GM19193 (cell line): Measurements from ENCODE around the gene LDHAL6B.
A peak's percentile ranks its signal among the peaks of the same experiment; 100 is the strongest.

Experiments used
- POLR2A ChIP-seq: IDR thresholded peaks from 4 replicates; pipeline ENCODE4 v1.6.1; 2011; ENCODE audit not compliant: insufficient read depth, insufficient read length; ENCODE audit errors: extremely low read depth

The LDHAL6B gene

DNA sequence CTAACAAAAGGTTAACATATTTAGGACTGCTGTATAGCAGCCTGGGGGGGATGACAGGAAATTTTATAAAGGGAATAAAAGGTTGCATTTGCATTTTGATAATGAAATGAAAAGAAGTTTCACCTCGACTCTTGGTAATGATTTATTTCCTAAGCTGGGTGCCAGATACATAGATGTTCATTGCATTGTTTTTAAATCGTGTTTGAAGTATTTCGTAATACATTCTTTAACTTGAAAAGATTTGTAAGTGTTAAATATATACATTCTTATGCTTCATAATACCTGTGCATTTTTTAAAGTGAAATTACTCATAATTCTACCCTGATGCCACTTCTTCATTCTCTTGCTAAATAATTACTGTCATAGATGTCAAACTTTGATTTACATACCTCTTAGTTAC, 22.8 kb downstream of the LDHAL6B start:
- TF ChIP-seq POLR2A, result no peak

DNA sequence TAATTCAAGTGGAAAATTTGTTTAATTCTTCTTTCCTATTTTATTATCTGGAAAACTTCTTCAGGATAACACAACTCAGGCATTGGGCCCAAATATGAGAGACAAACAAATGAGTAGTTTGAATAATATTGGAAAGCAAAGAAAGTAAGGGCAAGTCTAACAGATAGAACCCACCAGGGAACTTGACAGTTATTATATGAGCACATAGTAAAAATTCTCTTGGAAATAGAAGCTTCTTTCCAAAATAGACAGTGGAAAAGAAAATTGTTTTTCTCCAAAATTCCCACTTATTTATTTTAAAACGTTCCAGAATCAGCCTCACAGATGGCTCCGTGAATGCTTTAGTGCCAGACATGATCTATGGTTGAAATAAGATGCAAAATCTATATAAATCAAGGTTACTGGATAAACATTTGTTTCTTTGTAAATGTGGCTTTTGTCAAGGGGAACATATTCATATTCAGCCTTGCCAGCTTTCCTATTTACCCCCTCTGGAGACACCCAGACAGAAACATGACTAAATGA, 23.9 kb downstream of the LDHAL6B start:
- no peak for TF ChIP-seq POLR2A

DNA sequence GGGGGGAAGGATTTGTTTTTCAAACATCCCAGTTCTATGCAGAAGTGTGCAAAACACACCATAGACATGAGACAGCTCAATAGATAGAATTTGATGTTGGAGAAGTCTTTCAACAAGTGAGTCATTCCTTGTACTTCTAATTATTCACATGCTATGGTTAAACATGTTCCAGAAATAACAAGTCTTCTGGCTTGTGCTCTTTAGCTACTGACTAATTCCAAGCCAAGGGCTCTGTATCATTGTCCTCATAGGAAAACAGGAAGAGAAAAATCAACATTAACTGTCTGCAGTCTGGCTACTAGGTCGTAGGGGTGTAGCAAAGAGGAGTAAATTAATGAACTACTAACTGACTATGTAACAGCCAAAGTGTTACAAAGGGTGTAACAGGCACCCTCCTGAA, 25.8 kb downstream of the LDHAL6B start:
- no peak for TF ChIP-seq POLR2A

DNA sequence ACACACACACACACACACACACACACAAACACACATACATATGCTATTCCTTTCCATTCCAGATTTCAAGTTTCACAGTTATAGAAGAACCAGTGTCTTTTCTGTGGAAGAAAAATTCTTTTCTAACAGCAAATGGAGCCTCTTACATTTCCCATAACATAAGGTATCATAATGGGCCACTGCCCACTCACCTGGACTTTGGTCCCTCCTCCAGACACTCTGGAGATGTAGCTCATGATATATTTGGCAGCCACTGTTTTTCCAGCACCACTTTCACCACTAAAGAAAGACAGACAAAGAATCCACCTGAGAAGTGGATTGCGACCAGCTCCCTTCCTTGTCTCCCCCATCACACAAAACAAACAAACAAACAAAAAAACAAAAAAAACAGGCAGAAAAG, 29.8 kb downstream of the LDHAL6B start:
- TF ChIP-seq POLR2A, result no peak

DNA sequence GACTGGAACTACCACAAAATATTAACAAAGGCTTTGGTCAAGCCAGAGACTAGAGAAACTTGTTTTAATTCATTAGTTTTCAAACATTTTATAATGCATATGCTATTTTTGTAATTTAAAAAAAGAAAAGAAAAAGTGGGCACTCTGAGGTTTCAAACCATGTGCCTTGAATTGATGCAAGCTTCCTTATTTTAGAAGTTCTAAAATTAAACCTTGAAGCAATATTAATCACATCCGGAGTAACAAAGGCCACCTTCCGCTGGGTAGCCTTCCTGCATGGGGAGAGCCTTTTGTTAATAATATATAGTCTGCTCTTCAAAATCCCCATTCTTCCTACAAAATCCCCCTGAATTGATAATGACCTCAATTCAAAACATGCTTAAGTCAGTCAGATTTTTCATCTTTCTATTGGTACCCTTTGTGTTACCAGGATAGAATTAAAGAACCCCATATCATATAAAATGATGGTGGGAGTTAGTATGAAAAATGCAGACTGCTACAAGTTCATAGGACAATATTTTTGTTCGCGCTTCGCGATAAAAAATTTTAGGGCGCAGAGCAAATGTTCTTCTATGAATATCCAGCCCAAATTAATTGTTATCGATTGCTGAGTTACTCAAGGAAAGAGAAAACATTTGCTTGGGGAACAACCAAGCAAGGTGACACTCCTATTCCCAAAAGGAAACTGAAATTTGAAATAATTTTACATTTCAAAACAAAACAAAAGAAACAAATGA, 30.6 kb downstream of the LDHAL6B start:
- no peak for TF ChIP-seq POLR2A

DNA sequence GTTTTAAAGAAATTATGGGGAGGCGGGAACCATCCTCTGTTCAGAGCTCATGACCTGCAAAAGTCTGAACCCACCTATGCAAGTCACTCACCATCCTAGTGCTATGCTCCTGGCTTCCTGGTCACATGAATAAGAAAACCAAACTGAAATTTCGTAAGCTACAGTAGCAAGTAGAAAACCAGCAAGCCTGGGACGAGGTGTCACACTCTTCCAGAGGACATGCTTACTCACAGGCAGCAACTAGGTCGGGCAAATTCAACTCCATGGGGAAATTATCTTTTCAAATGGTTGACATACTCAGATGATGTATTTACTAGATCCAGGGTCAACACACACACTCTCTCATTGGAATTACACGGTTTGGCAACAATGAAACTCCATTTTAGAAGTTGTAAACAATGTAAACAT, 31.3 kb downstream of the LDHAL6B start:
- TF ChIP-seq POLR2A, result peak; percentile 36

DNA sequence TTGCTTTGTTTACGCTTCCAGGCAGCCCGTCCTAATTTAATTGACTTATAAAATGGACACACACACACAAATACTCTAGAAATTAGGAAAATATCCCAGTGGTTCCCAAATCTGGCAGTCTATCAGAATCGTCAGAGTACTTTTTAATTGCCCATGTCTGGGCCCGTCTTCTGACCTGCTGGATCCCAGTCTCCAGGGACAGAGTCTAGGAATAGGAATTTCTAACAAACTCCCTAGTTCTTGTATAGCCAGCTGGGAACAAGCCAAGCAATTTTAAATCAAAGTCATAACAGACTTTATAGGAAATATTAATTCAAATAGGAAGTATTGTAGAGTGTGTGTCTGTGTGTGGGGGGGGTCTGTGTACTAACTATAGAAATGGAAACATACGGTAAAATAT, 33.4 kb downstream of the LDHAL6B start:
- TF ChIP-seq POLR2A, result no peak

DNA sequence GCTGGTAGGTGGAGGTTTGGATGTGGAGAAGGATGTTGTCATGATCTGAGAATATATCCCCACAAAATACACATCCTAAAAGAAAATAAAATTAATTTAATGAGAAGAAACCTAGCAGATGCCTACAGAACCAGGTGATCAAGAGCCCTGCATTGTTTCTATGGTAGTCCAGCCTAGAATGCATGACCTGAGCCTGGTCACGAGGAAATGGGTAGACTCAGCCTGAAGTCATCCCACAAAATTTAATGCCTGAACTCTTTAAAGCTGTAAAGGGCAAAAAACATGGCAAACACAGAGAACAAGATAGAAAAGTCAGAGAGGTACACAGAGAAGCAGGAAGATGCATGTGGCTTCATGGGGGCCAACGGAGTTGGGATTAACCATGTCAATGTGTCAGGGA, 36.0 kb downstream of the LDHAL6B start:
- no peak for TF ChIP-seq POLR2A

DNA sequence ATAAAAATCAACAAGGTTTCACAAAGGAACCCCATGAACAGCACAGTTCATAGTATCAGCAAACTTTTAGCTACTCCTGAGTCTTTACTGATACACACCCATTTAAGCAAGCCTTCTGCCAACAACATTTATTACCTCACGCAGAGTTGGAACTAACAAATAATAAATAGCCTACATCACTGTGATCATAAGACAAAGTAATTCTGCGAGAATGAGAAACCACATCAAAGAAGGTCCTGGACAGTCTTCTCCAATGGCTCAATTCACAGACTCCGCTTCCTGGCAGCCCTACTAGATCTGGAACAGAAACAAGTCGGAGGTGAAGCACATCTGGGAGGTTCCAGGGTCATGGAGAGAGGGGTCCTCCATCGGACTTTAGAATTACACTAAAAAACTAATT, 37.0 kb downstream of the LDHAL6B start:
- TF ChIP-seq POLR2A, result no peak

DNA sequence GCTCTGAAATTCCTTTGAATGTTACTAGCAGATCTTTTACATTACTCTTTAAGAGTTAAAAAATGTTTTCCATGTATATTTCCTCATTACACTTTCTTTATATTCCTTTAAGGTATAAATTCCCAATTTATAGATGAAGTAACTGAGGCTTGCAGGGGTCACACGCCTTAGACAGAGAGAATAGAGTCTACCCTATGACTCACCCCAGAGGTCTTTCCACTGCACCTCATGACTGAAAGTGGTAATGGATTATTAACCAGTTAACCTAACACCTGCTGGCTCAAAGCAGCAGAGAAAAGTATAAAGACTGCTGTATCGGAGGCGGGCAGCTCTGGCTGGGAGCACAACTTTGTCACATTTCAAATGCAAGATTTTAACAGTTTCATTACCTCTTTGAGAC, 37.7 kb downstream of the LDHAL6B start:
- no peak for TF ChIP-seq POLR2A

DNA sequence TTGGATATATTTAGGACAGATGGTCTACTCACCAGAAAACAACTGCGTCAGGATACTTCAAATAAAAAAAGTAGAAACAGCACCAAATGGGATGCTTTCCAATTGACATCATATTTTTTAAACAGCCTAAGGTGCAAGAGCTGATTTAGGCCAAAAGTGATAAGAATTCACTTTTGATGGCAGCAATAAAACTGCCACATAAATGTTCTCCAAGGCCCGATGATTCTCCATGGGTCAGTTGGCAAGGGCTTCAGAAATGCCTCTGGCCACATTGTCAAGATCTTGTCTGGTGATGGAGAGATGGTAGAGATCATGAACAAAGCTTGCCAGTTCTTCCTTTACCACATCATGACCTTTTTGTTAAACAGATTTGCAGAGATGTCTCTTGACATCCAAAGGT, 38.9 kb downstream of the LDHAL6B start:
- no peak for TF ChIP-seq POLR2A

DNA sequence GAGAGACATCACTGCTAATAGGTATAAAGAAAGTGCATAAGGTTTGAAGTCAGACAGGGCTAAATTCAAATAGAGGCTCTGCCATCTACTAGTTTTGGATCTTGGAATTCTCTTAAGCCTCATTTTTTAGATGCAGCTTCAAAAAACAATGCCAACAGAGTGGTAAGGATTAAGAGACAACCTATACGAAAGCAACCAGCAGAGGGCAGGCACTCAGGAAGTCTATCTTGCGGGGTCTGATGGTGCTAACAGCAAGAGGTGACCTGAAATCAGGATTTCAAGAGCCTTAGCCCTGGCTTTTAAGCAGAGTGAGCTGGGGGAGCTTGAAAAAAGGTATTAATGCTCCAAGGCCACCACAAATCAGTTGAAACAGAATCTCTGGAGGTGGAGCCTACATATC, 40.7 kb downstream of the LDHAL6B start:
- TF ChIP-seq POLR2A, result no peak

DNA sequence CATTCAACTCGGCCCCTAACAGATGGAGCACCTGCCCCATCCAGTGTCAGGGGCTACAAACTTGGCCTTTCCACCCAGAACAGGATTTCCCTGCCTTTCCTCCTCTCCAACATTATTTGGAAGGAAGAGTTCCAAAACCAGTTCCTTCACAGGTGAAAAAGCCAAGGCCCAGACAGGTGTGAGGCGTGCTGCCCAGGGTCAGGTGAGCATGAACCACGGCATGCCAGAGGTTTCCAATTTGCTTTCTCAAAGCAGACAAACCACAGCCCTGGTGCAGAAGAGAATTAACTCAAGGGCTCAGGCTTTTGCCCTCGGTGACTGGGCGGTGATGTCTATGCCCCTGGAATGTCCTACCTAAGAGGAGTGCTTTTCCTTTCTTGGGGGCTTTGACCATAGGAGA, 43.2 kb downstream of the LDHAL6B start:
- TF ChIP-seq POLR2A, result no peak

DNA sequence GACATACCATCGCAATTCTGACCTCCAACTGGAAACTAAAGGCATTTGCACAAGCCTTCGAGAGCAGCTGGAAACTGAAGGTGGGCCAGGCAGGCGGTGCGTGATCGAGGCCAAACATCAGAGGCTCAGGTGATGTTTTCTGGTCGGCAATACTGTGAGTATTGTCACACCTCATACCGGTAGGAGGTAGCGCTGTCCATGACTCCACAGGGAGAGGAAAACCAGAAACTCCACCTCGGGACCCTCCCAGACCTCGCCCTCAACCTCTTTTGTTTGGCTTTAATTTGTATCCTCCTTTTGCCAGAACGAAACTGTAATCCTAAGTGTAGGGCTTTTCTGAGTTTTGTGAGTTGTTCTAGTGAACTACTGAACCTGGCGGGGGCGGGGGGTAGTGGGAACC, 43.6 kb downstream of the LDHAL6B start:
- TF ChIP-seq POLR2A, result no peak

DNA sequence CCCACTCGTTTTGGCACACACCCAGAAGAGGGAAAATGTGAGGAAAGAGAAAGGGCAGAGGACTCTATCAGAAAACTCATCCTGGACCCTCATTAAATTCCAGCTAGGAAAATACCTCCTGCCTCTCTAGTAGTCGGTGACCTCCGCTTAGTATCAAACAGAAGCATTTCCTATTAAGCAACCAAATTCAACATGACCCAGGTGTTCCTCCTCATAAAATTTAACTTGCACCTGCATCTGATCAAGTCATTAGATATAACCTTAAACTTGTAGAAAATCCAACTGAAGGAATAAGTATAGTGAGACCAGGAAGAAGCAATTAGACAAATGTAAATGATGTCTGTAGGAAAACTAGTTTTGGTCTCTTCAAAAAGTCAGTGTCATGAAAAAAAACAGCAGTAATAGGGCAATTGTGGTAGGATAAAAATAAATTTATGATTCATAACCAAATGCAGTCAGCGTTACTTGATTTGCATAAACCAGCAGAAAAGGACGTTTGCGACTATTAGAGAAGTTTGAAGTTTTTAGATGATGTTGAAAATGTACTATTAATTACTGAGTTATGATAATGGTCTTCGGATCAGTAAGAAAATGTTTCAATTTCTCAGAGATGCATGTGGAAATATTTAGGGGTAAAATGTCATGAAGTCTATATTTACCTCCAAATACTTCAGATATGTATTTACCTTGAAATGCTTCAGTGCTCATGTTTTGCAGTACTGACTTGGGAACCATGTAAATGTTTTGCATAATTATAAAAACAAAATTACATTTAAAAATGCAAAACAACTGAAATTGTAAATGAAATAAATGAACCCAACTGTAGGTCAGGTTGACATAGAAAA, 44.6 kb downstream of the LDHAL6B start:
- TF ChIP-seq POLR2A, result no peak

DNA sequence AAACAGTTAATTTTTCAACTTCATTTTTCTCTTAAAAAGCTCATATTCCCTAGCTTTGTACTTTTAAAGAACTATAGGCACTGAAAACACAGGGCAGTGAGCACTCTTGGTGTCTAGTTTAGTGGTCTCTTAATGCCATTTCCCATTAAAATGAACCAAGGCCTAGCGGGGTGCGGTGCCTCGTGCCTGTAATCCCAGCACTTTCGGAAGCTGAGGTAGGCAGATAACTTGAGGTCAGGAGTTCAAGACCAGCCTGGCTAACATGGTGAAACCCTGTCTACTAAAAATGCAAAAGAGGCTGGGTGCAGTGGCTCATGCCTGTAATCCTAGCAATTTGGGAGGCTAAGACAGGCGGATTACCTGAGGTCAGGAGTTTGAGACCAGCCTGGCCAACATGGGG, 45.5 kb downstream of the LDHAL6B start:
- no peak for TF ChIP-seq POLR2A
